Left ventricle myocardium superior (tissue), 1 donor: ENCODE measurements around the gene EXOC6. TPM values are rescaled to one million over a fixed set of nuclear protein-coding genes. Genes with fewer than 3 reads are reported as not detected.
"Not testable (repeated sequence)": the region's sequence is repeated elsewhere in the genome, so short reads cannot be mapped to it uniquely, and the experiment has no call there.

ENCODE experiments used
- ATAC-seq: fragments of 200-7000 bp; cut with Tn5 transposase; one replicate; pipeline ENCODE4 v1.9.1; 2020; ENCODE audit warnings: mild to moderate bottlenecking, moderate library complexity
- DNase-seq: peaks from one replicate; pipeline ENCODE4 v3.0.0-alpha.2; 2020
- intact Hi-C: fragments of 100-400 bp; cut with micrococcal nuclease; formaldehyde crosslinking; loops from one replicate; pipeline ENCODE4 v1.11.0; 2022
- total RNA-seq: library from RNA; stranded (reverse); fragmentation: NEBNext Ultra II Directional; extraction: Animal tissue kit (Norgen Biotek cat#: 25700); gene quantifications from one replicate; pipeline ENCODE4 v1.2.1, GENCODE V29; 2021
- donor health status: DM: no; HTN: yes; CAD: no; lungs with severe emphysema.

EXOC6 gene
- total RNA-seq, 1 donor from 2014 or later = 9.2 TPM

DNA sequence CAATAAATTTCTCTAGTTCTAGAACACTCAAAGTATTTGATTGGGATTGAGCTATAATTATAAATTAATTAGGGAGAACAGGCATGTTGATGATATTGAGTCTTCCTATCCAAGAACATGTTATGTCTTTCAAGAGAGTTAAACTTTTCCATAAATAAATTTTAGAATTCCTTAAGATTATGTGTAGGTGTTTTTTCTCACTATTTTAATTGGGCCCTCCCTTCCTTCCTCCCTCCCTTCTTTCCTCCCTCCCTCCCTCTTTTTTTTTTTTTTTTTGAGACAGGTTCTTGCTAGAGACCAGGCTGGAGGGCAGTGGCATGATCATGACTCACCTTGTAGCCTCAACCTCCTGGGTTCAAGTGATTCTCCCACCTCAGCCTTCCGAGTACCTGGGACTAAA is 20.2 kb downstream of the EXOC6 start:
- ATAC-seq (no peak), DNase-seq (no peak)
- intact Hi-C loops = no loop called here

DNA sequence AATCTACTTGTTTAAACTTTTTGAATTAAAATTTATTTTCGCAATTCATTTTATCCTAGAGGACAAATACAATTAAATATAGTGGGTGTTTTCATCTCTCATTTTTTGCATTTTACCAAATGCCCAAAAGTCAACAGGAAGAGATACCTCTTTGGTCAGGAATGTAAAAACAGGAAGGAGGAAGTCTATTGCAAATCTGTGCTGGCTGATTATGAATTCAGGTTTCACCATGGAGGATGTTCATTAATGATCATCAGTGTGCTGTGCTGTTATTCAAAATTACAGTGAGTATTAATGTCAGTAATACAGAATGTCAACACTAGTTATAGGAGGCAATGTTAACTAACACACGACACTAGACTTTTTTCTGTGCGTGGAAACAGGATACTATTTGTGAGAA is 24.7 kb downstream of the EXOC6 start:
- intact Hi-C loops = no loop called here

DNA sequence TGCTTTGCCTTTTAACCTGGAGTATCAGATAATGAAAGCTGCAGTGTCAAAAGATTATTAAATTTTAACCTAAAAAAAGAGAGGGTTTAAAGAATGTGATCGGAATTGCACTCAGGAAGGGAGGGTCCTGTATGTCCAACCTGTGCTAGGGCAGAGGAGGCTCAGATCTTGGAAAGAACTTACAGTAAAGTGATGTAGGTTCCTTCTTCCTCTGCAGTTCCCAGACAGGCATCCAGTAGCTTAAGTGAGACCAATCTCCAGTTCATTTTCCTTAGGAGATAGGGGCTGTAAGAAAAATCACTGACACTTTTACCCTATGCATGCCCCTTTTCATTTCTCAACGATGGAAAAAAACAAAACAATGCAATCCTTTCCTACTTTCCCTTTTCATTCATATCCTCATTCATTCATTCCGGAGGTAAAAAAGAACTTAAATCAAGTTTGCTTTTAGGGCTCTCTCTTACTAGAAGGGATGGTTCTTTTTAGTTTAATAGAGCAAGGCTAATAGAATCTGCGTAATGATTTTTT is 28.3 kb downstream of the EXOC6 start:
- ATAC-seq = no peak
- intact Hi-C loops = loop anchor here (5.0 kb wide), 1 partner anchor 34 kb away; no protein-coding TSS in a partner anchor
- DNase-seq = no peak

More for the DNA sequence above, 24.7 kb downstream of the EXOC6 start:
- ATAC-seq = no peak
- DNase-seq = no peak

DNA sequence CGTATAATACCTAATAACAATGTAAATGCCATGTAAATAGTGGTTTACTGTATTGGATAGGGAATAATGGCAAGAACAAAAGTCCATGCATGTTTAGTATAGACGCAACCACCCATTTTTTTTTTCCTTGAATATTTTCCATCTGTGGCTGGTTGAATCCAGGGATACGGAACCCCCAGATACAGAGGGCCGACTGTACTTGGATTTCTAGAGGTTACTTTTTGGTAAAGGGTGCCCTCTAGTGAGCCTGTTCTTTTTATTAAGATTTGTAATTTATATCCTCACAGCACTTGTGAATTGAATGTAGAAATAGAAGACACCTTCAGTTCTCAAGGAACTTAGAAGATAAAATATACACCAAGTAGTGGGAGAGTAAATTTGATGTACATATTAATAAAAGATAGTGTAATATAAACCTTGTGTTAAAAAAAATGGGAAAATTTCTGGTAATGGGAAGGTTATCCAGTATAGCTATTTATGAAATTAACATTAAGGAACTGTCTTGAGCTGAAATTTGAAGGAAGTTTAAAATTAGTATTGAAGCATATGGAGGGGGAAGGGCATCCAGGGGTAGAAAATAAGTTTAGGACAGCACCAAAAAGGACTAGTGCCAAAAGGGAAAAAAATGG is 32.0 kb downstream of the EXOC6 start:
- ATAC-seq (peak; percentile 57), DNase-seq (no peak)
- intact Hi-C loops = loop anchor here (10.0 kb wide), 1 partner anchor 366 kb away; no protein-coding TSS in a partner anchor

DNA sequence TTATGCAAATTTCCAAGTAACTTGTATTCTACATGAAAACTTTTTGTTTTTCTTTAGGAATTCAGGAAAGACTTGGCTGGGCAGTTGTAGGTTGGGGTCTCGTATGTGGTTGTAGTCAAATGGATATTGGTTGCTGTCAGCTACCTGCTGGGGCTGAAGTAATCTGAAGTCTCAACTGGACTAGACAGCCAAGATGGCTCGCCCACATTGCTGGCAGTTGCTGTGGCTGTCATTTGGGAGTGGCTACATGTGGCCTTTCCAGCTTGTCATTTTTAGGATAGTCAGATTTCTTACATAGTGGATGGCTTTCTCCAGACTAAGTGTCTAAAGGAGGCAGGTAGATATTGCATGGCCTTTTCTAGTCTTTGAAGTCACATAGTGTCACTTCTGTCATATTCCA is 32.6 kb downstream of the EXOC6 start:
- DNase-seq (no peak), ATAC-seq (no peak)
- intact Hi-C loops = loop anchor here (10.0 kb wide), 1 partner anchor 366 kb away; no protein-coding TSS in a partner anchor

DNA sequence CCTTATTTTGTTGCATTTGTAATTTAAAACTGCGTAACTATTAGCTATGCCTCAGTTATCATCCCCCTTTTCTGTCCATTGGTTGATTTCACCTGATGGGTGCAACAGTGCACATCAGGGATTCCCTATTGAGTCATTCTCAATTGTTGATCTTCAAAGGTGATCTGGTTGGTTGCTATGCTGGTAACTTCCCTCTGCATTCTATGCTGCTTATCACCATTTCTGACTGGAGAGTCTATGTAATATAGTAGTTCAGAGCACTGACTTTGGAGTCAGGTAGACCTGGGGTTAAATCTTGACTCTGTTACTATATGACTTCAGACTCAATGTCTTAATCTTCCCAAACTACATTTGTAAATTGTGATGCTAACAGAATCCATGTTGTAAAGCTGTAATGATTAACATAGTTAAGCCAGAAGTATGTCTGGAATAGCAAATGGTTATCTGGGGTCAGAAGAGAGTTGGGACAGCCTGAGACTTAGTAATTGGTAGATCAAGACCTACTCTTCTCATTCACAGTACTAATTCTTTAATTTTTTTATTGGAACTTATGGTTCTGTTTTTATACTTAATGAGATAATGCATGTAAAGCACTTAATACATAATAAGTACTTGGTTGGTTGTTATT is 38.1 kb downstream of the EXOC6 start:
- DNase-seq = no peak
- no peak for ATAC-seq
- intact Hi-C loops = loop anchor here (10.0 kb wide), 1 partner anchor 372 kb away; no protein-coding TSS in a partner anchor

DNA sequence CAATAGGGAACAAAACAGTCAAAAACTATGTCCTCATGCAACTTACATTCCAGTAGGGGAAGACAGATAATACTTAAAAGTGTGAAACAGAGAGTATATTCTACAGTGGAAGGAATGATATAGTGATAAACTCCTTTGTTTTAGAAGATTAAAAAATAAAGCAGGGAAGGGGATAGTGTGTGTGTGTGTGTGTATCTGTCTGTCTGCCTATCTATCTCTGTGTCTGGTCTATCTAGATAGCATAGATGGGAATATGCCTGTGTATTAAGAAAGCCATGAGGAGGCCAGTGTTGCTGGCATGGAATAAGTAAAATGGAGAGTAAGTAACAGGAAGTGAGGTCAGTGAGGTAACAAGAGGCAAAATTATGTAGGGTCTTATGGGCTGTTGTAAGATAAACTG is 42.2 kb downstream of the EXOC6 start:
- ATAC-seq = no peak
- intact Hi-C loops = no loop called here
- no peak for DNase-seq

DNA sequence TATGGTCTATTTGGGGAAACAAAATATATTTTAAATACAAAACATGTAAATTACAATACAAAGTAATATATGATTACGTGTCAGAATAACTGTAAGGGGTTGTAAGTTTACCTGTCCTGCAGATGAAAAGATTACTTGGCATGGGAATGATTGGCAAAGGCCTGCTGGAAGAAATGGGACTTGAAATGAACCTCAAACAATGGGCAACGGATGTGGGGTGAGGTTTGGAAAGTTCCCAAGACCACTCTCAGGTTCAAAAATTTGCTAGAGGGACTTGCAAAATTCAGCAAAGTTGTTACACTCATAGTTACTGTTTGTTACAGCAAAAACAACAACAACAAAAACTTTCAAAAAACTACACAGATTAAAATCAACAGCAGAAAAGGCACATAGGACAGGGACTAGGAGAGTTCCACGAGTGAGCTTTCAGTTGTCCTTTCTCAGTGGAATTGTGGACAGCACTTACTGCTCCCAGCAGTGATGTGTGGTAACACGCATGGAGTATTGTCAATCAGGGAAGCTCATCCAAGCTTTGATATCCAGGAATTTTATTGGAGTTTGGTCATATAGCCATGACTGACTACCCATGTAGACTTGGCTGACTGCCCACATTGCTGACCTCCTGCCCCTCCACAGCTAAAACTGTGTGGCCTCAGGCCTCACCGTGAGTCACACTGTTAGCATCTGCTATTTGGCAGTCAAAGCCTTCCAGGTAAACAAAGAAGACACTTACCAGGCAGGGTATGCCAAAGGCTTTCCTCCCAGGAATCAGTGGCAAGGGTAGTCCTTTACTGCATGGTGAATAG is 43.8 kb downstream of the EXOC6 start:
- intact Hi-C loops = no loop called here
- DNase-seq = peak; percentile 34
- peak; percentile 43 for ATAC-seq

DNA sequence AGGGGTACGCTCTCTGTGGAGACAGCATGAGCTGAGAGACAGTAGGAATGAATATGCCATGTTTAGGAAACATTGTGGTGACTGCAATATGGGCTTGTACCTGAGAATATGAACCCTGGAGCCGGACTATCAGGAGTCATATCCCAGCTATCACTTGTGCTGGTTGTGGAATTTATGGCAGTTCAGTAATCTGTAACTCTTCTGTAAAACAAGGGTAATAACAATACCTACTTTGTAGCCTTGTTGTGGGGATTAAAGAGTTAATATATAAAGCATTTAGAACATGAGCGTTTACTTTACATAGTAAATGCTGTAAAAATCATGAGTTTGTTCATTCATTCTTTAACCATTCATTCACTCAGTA is 44.4 kb downstream of the EXOC6 start:
- intact Hi-C loops = no loop called here
- DNase-seq (no peak), ATAC-seq (no peak)

DNA sequence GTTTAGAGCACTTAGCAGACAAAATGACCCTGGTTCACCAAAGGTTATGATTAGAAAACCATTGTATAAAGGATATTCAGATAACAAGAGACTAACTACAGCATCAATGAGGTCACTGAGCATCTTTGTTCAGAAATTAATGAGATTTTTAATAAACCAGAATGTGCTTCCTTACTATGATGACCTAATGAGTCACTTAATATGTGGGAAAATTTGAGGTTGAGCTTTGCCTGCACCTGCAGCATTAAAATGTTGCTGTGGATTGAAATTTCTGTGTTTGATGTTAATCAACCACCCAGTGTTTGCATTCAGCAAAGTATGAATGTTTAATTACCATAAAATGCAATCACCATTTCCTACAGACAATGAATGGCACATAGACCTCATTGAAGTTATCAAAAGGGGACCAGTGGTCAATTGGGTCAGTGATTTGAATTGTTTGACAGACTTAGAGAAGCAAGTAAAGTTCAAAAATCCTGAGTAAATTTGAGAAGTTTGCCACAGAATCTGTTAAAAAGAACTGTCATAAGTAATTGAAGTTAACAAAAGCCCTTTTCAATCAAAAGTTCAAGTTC is 45.8 kb downstream of the EXOC6 start:
- ATAC-seq = no peak
- intact Hi-C loops = no loop called here
- no peak for DNase-seq

DNA sequence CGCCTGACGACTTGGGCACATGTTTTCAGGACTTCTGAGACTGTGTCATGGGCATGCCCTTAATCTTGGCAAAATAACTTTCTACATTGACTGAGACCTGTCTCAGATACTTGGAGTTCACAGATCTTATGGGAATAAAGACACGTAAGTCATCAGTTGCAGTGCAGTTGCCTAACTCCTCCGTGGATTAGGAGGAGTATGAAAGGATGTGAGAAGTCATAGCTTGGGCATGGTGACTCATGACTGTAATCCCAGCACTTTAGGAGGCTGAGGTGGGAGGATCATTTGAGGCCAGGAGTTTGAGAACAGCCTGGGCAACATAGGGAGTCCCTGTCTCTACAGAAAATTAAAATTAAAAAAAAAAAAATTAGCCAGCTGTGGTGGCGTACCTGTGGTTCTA is 49.6 kb downstream of the EXOC6 start:
- intact Hi-C loops = no loop called here
- DNase-seq (no peak), ATAC-seq (no peak)

DNA sequence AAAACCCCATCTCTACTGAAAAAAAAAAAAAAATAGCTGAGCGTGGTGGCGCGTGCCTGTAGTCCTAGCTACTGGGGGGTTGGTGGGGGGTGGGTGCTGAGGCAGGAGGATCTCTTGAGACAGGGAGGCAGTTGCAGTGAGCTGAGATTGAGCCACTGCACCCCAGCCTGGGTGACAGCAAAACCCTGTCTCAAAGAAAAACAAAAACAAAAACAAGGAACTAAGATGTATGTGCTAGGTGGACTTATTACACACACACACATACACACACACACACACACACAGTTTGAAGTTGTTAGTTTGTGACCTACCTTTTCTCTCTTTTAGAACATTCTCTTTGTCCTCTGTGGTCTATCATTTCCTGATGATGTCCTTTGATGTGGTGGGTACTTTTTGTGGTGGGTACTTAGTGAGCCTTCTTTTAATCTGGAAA is 53.5 kb downstream of the EXOC6 start:
- DNase-seq (no peak), ATAC-seq (no peak)
- intact Hi-C loops = no loop called here

DNA sequence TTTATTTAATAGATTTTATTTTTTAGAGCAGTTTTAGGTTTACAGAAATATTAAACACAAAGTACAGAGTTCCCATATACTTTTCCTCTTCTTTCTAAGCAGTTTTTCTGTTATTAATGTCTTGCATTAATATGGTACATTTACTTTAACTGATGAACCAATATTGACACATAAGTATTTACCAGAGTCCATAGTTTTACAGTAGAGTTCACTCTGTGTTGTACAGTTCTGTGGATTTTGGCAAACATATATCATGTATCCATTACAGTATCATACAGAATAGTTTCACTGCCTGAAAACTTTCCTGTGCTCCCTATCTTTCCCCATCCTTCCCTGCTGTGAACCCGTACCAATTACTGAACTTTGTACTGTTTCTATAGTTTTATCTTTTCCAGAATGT is 55.3 kb downstream of the EXOC6 start:
- ATAC-seq (no peak), DNase-seq (no peak)
- intact Hi-C loops = no loop called here

DNA sequence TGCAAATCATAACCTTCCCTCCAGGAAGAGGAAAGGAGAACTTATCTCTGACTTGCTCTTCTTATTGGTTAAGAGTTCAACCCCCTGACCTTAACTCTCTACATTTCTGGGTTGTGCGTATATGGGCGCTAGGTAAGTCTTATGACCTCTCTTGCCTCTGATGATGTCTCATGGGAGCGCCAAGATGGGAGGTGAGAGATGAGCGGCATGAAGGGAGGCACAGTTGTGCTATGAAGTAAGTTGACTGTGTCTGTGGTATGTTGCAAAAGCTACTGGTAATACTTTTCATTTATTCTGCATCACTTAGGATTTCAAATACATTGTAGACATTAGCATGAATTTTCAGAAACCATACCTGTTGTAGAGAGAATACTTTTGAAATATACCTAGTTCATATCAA is 59.0 kb downstream of the EXOC6 start:
- intact Hi-C loops = no loop called here
- ATAC-seq (no peak), DNase-seq (no peak)

DNA sequence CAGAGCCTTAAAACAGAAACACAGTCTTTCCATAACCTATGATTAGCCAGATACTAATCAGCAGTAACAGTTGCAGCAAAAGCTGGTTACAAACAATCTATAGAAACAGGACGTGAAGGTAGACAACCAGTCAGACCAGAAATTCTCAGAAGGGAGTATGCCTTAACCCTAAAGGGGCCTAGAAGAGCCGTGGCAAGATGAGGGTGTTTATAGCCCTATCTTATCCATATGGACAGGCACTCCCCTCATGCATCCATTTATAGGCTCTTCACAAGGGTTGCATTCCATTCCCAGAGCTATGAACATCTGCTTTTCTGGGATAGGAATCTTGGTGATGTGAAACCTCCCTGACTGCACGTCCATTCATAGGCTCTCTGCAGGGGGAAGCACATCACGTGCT is 64.3 kb downstream of the EXOC6 start:
- ATAC-seq = not testable (repeated sequence)

DNA sequence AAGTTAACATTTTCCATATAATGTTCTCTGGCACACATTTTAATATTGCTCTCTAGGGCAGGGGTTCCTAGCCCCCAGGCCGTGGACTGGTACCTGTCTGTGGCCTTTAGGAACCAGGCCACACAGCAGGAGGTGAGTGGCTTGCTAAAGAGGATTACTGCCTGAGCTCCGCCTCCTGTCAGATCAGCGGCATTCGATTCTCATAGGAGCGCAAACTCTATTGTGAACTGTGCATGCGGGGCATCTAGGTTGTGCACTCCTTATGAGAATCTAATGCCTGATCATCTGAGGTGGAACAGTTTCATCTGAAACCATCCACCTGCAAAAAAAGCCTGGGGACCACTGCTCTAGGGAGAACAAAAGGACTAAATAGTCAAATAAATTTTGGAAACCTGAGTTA is 65.7 kb downstream of the EXOC6 start:
- no peak for DNase-seq
- ATAC-seq = peak; percentile 28
- intact Hi-C loops = no loop called here

More for the DNA sequence above, 64.3 kb downstream of the EXOC6 start:
- intact Hi-C loops, DNase-seq: not testable (repeated sequence)

DNA sequence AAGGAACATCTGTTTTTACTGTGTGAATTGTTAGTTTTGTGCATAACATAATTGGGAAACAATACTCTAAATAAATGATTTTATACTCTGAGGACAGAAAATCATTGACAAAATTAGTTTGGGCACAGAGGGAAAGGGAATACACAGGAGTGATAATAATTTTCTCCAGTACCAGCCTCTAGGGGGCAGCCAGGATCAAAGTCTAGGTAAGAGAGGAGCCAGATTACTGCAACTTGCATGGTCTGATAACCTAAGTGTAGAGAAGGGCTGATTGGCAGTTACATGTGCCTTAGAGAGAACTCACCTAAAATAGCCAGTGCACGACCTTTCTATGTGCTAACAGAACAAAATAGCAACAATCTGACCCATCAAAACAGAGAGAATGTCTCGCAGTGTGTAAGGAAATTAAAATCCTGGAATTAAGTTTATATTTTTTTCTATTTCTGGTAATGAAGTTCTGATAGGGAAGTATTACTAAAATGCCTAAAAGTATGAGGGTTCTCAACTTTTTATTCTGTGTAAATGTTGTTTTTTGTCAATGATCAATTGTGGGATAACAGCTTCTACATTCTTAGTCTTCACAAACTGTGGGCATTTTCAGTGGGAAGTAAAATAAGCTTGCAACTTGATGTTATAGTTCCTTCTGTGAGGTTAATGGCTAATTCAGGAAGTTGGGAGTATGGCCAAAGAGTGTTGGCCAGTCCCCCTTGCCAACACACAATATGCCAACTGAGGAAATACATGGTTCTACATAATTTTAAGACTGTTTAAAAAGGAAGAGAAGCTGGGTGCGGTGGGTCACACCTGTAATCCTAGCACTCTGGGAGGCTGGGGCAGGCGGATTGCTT is 66.4 kb downstream of the EXOC6 start:
- intact Hi-C loops = no loop called here
- no peak for DNase-seq
- ATAC-seq = peak; percentile 96

DNA sequence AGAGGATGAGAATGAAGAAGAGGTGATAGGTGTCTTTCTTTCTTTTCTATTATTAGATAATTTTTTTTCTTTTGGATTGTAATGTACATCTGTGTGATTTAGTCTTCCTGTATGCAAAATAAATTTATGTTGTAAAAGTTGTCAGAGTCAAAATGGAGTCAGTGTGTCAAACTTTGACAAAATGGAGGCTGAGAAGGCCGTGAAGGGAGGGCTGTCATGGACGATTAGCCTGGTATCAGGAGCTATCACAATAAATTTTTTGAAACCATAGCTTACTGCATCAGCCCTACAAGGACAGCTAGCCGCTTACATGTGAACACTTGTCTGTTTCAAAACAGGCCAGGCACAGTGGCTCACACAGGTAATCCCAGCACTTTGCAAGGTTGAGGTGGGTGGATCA is 67.6 kb downstream of the EXOC6 start:
- intact Hi-C loops = no loop called here
- no peak for DNase-seq
- no peak for ATAC-seq

DNA sequence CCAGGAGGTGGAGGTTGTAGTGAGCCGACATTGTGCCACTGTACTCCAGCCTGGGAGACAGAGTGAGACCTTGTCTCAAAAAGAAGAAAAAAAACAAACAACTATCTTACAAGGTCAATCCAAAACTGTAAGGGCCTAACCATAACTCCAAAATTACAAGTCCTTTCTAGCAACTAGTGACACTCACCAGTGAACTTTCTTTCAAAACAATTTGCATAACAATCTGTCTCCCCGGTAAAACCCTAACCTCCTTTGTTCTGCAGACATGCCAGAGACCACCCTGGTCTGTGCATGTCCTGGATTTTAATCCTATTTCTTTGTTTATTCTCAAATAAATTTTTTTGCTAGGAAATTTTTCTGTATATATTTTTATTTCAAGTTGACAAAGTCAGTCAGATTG is 68.1 kb downstream of the EXOC6 start:
- DNase-seq (no peak), ATAC-seq (no peak)
- intact Hi-C loops = no loop called here
